Fibroblast of lung (primary cell): ENCODE results near the gene OCA2. TPM values are rescaled to one million over a fixed set of nuclear protein-coding genes. Genes with fewer than 3 reads are reported as not detected.

Experiments used
- DNase-seq, 2 donors: peaks; one replicate each; pipeline versions ENCODE4 v3.0.0 to v3.0.0-alpha.2; 2010; ENCODE audit warnings: low read depth in 2 of 2
- H2AFZ ChIP-seq: 2 replicates; pipeline ENCODE4 v1.5.1; 2012; ENCODE audit warnings: low read length, control low read depth, inconsistent platforms
- H3K27ac ChIP-seq: 2 replicates; pipeline ENCODE4 v1.5.1; 2011; ENCODE audit warnings: low read length, control low read depth; ENCODE audit not compliant: insufficient read depth
- H3K27me3 ChIP-seq: 2 replicates; pipeline ENCODE4 v1.5.1; 2011; ENCODE audit warnings: mild to moderate bottlenecking, low read length; ENCODE audit not compliant: control insufficient read depth, insufficient read depth
- H3K36me3 ChIP-seq: 2 replicates; pipeline ENCODE4 v1.5.1; 2011; ENCODE audit warnings: low read length; ENCODE audit not compliant: control insufficient read depth, insufficient read depth
- H3K4me1 ChIP-seq: 2 replicates; pipeline ENCODE4 v1.5.1; 2011; ENCODE audit warnings: low read length; ENCODE audit not compliant: control insufficient read depth, insufficient read depth; ENCODE audit errors: extremely low read depth
- H3K4me2 ChIP-seq: 2 replicates; pipeline ENCODE4 v1.5.1; 2011; ENCODE audit warnings: low read length, control low read depth; ENCODE audit not compliant: insufficient read depth; ENCODE audit errors: extremely low read depth
- H3K4me3 ChIP-seq, 4 experiments: fragments of 200-600 bp in 1 of 4; sonication (generic) in 1 of 4; replicated peaks in 1 of 4; 2 replicates each; pipeline ENCODE4 v1.5.1; 2011 to 2016; ENCODE audit warnings: low read length in 4 of 4, low read depth in 3 of 4, mild to moderate bottlenecking in 3 of 4, control low read depth in 2 of 4, inconsistent platforms in 1 of 4, mixed read lengths in 1 of 4; ENCODE audit not compliant: insufficient read depth in 1 of 4; ENCODE audit errors: control extremely low read depth in 1 of 4
- H3K79me2 ChIP-seq: 2 replicates; pipeline ENCODE4 v1.5.1; 2012; ENCODE audit warnings: mild to moderate bottlenecking, low read length, inconsistent platforms; ENCODE audit not compliant: control insufficient read depth, insufficient read depth
- H3K9ac ChIP-seq: 2 replicates; pipeline ENCODE4 v1.5.1; 2011; ENCODE audit warnings: mild to moderate bottlenecking, low read length, control low read depth; ENCODE audit not compliant: insufficient read depth
- H3K9me3 ChIP-seq: 2 replicates; pipeline ENCODE4 v1.5.1; 2012; ENCODE audit warnings: low read depth, low read length; ENCODE audit not compliant: control insufficient read depth, insufficient read depth
- H4K20me1 ChIP-seq: 2 replicates; pipeline ENCODE4 v1.5.1; 2011; ENCODE audit warnings: low read length; ENCODE audit not compliant: control insufficient read depth, insufficient read depth; ENCODE audit errors: extremely low read depth
- CTCF ChIP-seq, 2 donors: IDR thresholded peaks in 1 of 2; conservative IDR thresholded peaks in 1 of 2; 1 replicate in 1 of 2; 2 replicates in 1 of 2; pipeline ENCODE4 v1.5.1; 2011 to 2012; ENCODE audit warnings: low read length in 2 of 2, control low read depth in 1 of 2, inconsistent platforms in 1 of 2, low read depth in 1 of 2, mild to moderate bottlenecking in 1 of 2
- EZH2 ChIP-seq: IDR thresholded peaks from 2 replicates; pipeline ENCODE4 v1.5.1; 2012; ENCODE audit warnings: low read length, control low read depth, mild to moderate bottlenecking; ENCODE audit errors: missing control alignments
- polyA plus RNA-seq, 2 donors: library from polyadenylated mRNA; depleted of rRNA in 1 of 2; stranded (reverse) in 1 of 2; unstranded in 1 of 2; fragments of >200 nt; gene quantifications; 2 replicates each; pipeline ENCODE4 v1.2.1, GENCODE V29; 2011 to 2012; ENCODE audit warnings: missing spikeins in 1 of 2
- total RNA-seq: library from RNA; depleted of rRNA; stranded (reverse); fragments of >200 nt; gene quantifications from 2 replicates; pipeline ENCODE4 v1.2.1, GENCODE V29; 2014

Gene OCA2
- total and polyA plus RNA-seq, 2 donors (not counting 1 experiment from before 2014, with no cell fraction given), result not detected

DNA sequence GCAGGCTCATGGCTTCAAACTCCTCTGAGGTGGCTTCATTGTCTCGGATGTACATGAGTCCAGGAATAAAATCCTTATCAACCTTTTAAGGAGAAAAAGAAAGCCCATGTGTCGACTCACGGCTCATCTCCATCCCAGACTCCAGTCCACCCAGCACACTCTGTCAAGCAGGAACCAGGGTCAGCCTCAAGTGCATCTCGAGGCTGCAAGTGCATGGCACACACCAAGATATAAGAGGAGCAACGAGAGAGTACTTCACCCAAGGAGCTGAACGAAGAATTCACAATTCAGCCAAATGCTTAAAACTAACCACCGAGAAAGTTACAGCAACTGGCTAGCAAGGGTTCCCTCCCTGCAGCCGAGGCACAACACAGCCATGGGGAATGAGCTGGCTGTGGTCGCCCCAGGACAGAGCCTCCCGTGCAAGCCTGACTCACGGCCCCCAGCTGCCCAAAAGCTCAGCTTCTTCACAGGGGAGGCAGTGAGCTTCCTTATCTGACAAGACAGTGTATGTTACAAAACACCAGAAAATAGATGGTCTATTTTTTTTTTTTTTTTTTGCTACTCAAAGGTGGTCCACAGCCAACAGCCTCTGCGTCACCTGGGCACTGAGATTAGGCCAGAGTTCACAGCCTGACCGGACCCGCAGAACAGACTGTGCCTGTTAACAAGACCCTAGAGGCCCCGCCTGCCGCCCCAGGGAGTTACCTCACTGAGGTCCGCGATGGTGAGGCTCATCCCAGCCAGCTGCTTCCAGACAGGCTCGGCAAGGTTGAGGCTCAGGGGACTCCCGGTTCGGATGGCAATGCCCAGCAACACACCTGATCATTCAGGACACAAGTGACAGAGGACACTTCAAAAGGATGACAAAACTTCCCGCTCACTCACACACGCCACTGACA, 15.9 kb upstream of the OCA2 start:
- no peak overlapping the region for H3K27ac ChIP-seq
- no peak overlapping the region for H3K4me3 ChIP-seq
- no peaks in the 10 kb centered on the region for H3K79me2 ChIP-seq
- no peak overlapping the region for H3K9ac ChIP-seq
- no peaks in the 10 kb centered on the region for H4K20me1 ChIP-seq
- DNase-seq, result peak in 1 of 2 donors; percentile 48
- H3K36me3 ChIP-seq, result peaks cover 17% of the 10 kb centered on the region
- H2AFZ ChIP-seq, result no peak overlapping the region
- H3K4me2 ChIP-seq, result no peak overlapping the region
- H3K27me3 ChIP-seq, result no peaks in the 10 kb centered on the region
- TF ChIP-seq EZH2, result no peak
- no peak for TF ChIP-seq CTCF (conservative IDR thresholded peaks at IDR 0.05 in 1 of 2, IDR thresholded peaks at IDR 0.05 in 1 of 2; ENCODE audit: low read depth in 1 of 2, low read length in 2 of 2)
- H3K4me1 ChIP-seq, result no peaks in the 10 kb centered on the region
- H3K9me3 ChIP-seq, result no peaks in the 10 kb centered on the region

GRCh38 chr15:28114114-28114455, 15.0 kb upstream of the OCA2 start:
- H3K4me2 ChIP-seq, result no peak overlapping the region
- H3K79me2 ChIP-seq, result no peaks in the 10 kb centered on the region
- no peaks in the 10 kb centered on the region for H3K4me1 ChIP-seq
- H3K36me3 ChIP-seq, result peaks cover 17% of the 10 kb centered on the region
- H3K4me3 ChIP-seq, result no peak overlapping the region
- H2AFZ ChIP-seq, result no peak overlapping the region
- H3K27ac ChIP-seq, result no peak overlapping the region
- no peaks in the 10 kb centered on the region for H4K20me1 ChIP-seq
- H3K9ac ChIP-seq, result no peak overlapping the region
- no peak for TF ChIP-seq EZH2
- no peak for TF ChIP-seq CTCF (conservative IDR thresholded peaks at IDR 0.05 in 1 of 2, IDR thresholded peaks at IDR 0.05 in 1 of 2; ENCODE audit: low read depth in 1 of 2, low read length in 2 of 2)
- no peak for DNase-seq
- no peaks in the 10 kb centered on the region for H3K27me3 ChIP-seq
- H3K9me3 ChIP-seq, result no peaks in the 10 kb centered on the region

DNA sequence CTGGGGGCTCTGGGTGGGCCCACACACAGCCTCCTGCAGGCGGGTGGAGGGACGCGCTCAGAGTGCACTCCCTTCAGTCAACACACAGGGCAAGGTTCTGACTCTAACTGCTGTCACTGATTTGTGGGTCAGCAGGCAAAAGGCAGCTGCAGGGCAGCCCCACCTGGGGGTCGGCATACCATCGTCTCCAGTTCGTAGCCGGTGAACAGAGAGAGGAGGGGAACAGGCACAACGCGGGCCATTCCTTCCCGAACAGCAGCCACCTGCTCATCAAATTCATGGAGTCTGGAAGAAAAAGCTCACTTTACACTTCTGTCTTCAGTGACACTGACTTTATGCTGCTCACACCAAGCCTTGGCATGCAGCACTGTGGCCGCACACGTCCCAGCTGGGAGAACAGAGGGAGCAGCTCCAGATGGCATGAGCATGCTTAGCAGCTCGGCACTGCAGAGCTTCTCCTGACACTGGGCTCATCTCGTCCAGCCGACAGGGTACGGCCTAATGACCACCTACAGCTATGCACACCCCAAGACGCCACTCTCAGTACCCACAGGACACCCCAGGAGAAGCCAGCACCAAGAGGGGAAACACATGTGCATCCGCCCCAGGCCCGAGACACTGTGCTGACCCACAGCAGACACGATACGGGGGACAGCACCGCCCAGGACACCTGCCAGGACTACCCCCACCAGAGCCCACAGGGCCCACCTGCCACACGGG, 14.4 kb upstream of the OCA2 start:
- Histone ChIP-seq H3K9me3 (no peaks in the 10 kb centered on the region), H3K79me2 (no peaks in the 10 kb centered on the region), H3K4me3 (no peak overlapping the region), H3K36me3 (peaks cover 17% of the 10 kb centered on the region), H2AFZ (no peak overlapping the region), H3K4me2 (no peak overlapping the region), H3K27ac (no peak overlapping the region), H3K4me1 (no peaks in the 10 kb centered on the region), H3K27me3 (no peaks in the 10 kb centered on the region), H4K20me1 (no peaks in the 10 kb centered on the region), H3K9ac (no peak overlapping the region)
- TF ChIP-seq CTCF (conservative IDR thresholded peaks at IDR 0.05 in 1 of 2, IDR thresholded peaks at IDR 0.05 in 1 of 2; ENCODE audit: low read depth in 1 of 2, low read length in 2 of 2) (no peak), EZH2 (no peak)
- no peak for DNase-seq
